K562 (cell line): Measurements from ENCODE around the gene ARHGAP33. TPM values are rescaled to one million over a fixed set of nuclear protein-coding genes. Genes with fewer than 3 reads are reported as not detected.

Experiments used
- BCOR ChIP-seq: fragments of 450-650 bp; IDR thresholded peaks from 2 replicates; pipeline ENCODE4 v1.6.1; 2016
- DACH1 ChIP-seq: fragments of 450-650 bp; IDR thresholded peaks from 2 replicates; pipeline ENCODE4 v1.6.1; 2018; ENCODE audit not compliant: partially characterized antibody
- FOXK2 ChIP-seq, 2 experiments: fragments of 450-650 bp; IDR thresholded peaks in 1 of 2; conservative IDR thresholded peaks in 1 of 2; 2 replicates each; pipeline ENCODE4 v1.6.1; 2016; ENCODE audit warnings: low read depth in 2 of 2, mild to moderate bottlenecking in 1 of 2
- FUS ChIP-seq: fragments of 200-400 bp; formaldehyde crosslinking; optimal IDR thresholded peaks from 2 replicates; pipeline ENCODE3; 2017; ENCODE audit warnings: low read depth, low read length
- KHSRP ChIP-seq: fragments of 450-650 bp; IDR thresholded peaks from 2 replicates; pipeline ENCODE4 v1.6.1; 2017
- MAFK ChIP-seq: IDR thresholded peaks from 2 replicates; pipeline ENCODE4 v1.6.1; 2011; ENCODE audit warnings: low read length, improper control_type of control experiment
- MAX ChIP-seq: sonication (generic); formaldehyde crosslinking; IDR thresholded peaks from 2 replicates; pipeline ENCODE4 v1.9.0; 2022; ENCODE audit warnings: mild to moderate bottlenecking, missing genetic modification reagents
- MCM7 ChIP-seq, 2 experiments: fragments of 450-650 bp; IDR thresholded peaks; 2 replicates each; pipeline ENCODE4 v1.6.1; 2016 to 2018
- MTF1 ChIP-seq: fragments of 250-450 bp; sonication (Bioruptor Pico); IDR thresholded peaks from 2 replicates; pipeline ENCODE4 v1.9.0; 2021; ENCODE audit warnings: moderate library complexity, mild to moderate bottlenecking, inconsistent platforms, borderline replicate concordance
- PRPF4 ChIP-seq: fragments of 200-400 bp; formaldehyde crosslinking; IDR thresholded peaks from one replicate; pipeline ENCODE4 v1.6.1; 2017; ENCODE audit warnings: low read length, low read depth, mild to moderate bottlenecking; ENCODE audit not compliant: insufficient read depth, poor library complexity, severe bottlenecking
- SLC30A9 ChIP-seq: fragments of 250-450 bp; sonication (Bioruptor Pico); IDR thresholded peaks from 2 replicates; pipeline ENCODE4 v1.8.0; 2022; ENCODE audit warnings: mild to moderate bottlenecking, moderate library complexity
- SMAD4 ChIP-seq: fragments of 250-450 bp; sonication (Bioruptor Pico); conservative IDR thresholded peaks from 2 replicates; pipeline ENCODE4 v1.8.0; 2021; ENCODE audit warnings: inconsistent platforms, mild to moderate bottlenecking, moderate library complexity
- TCF7L2 ChIP-seq: fragments of 150-350 bp; IDR thresholded peaks from 2 replicates; pipeline ENCODE4 v1.6.1; 2016; ENCODE audit warnings: low read depth, mild to moderate bottlenecking, low read length, moderate library complexity
- TRIM28 ChIP-seq: fragments of 450-650 bp; IDR thresholded peaks from 2 replicates; pipeline ENCODE4 v1.6.1; 2017
- ZC3H11A ChIP-seq: IDR thresholded peaks from 2 replicates; pipeline ENCODE4 v1.6.1; 2012; ENCODE audit warnings: low read depth, low read length, improper control_type of control experiment
- ZNF12 ChIP-seq: sonication (generic); formaldehyde crosslinking; IDR thresholded peaks from 2 replicates; pipeline ENCODE4 v1.4.0; 2020; ENCODE audit warnings: mild to moderate bottlenecking, missing genetic modification reagents
- ZNF239 ChIP-seq: fragments of 250-450 bp; sonication (Bioruptor Pico); IDR thresholded peaks from 2 replicates; pipeline ENCODE4 v1.4.0; 2020; ENCODE audit warnings: mild to moderate bottlenecking
- ZNF408 ChIP-seq: fragments of 250-450 bp; sonication (Bioruptor Pico); IDR thresholded peaks from 2 replicates; pipeline ENCODE4 v1.4.0; 2020; ENCODE audit warnings: low read depth, mild to moderate bottlenecking, moderate library complexity
- ZNF79 ChIP-seq: fragments of 250-450 bp; sonication (Bioruptor Pico); IDR thresholded peaks from 2 replicates; pipeline ENCODE4 v1.4.0; 2020; ENCODE audit warnings: low read depth, mild to moderate bottlenecking, moderate library complexity
- polyA plus RNA-seq, 8 experiments: library from polyadenylated mRNA; depleted of rRNA in 4 of 8; stranded (reverse) in 5 of 8; unstranded in 3 of 8; fragments of >200 nt; fragmentation: Nextera tagmentation in 2 of 8; fragmentation: Illumina TruSeq in 1 of 8; extraction: Ambion mirVana in 2 of 8; extraction: Trizol in 1 of 8; gene quantifications; 2 replicates each; pipeline versions ENCODE4 v1.2.1 to v1.2.3, GENCODE V29; 2011 to 2014; ENCODE audit warnings: inconsistent platforms in 1 of 8, missing spikeins in 1 of 8
- total RNA-seq, 7 experiments: library from RNA; depleted of rRNA in 6 of 7; stranded (reverse); fragments of >200 nt in 6 of 7; fragmentation: Illumina TruSeq in 2 of 7; extraction: Trizol in 2 of 7; gene quantifications; 2 replicates each; pipeline versions ENCODE4 v1.2.1 to v1.2.3, GENCODE V29; 2011 to 2021; ENCODE audit warnings: low replicate concordance in 1 of 7
- TF ChIP-seq, protein P1 (sequence below): IDR thresholded peaks from 2 replicates; pipeline ENCODE4 v1.6.1; 2014; ENCODE audit warnings: antibody characterized with exemption
- TF ChIP-seq, protein P2 (sequence below): fragments of 450-650 bp; IDR thresholded peaks from 2 replicates; pipeline ENCODE4 v1.6.1; 2016; ENCODE audit warnings: low read depth

ARHGAP33 gene
- total and polyA plus RNA-seq, 9 of the 15 experiments (the other 6 are each of a cell fraction or from before 2014, with no cell fraction given), result 0.06 to 26.6 (median 1.6) TPM; not detected in 1

DNA sequence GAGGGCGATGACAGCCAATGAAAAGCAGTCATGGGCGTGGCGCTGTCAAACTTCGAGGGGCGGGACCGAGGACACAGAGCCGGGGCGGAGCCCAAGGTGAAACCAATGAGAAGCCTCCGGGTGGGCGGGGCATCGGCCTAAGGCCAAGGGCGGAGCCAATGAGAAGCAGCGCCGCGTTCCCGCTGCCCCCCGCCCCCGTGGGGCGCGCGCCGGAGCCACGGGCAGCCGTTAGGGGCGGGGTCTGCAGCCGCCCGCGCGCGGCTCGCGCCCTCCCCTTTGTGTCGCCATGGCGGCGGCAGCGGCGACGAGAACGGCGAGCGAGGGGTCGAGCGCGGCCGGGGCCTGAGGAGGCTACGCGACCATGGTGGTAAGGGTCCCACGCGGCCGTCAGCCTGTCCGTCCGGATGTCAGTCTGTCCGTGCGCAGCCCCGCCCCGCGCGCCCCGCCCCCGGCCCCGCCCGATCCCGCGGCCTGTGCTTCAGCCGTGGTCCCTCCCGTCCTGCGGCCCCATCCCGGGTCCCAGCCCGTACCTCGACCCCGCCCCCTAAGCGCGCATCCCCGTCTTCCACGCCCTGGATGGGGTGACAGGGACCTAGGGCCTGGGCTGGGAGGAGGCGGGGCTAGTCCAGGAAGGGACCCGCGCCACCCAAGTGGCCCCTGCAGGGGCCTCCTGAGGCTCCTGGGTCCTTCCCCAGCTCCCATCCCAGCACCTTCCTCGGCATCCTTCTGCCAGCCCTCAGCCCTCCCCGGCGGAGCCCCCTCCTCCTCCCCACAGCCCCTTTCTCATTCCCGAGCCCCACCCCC is at the start of gene ARHGAP33 (continued):
- no peak for TF ChIP-seq MAFK
- TF ChIP-seq MTF1 (CRISPR knock-in tag), result no peak
- no peak for TF ChIP-seq ZNF79
- no peak for TF ChIP-seq ZC3H11A
- TF ChIP-seq SMAD4, result peak; percentile 42; the same call in 1 of the 2 replicates
- TF ChIP-seq TCF7L2, result no peak
- TF ChIP-seq TRIM28, result no peak
- TF ChIP-seq, protein P1, sequence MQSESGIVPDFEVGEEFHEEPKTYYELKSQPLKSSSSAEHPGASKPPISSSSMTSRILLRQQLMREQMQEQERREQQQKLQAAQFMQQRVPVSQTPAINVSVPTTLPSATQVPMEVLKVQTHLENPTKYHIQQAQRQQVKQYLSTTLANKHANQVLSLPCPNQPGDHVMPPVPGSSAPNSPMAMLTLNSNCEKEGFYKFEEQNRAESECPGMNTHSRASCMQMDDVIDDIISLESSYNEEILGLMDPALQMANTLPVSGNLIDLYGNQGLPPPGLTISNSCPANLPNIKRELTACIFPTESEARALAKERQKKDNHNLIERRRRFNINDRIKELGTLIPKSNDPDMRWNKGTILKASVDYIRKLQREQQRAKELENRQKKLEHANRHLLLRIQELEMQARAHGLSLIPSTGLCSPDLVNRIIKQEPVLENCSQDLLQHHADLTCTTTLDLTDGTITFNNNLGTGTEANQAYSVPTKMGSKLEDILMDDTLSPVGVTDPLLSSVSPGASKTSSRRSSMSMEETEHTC, result no peak
- no peak for TF ChIP-seq ZNF408
- no peak for TF ChIP-seq FUS
- TF ChIP-seq SLC30A9 (CRISPR knock-in tag), result no peak
- no peak for TF ChIP-seq ZNF12 (CRISPR knock-in tag)
- TF ChIP-seq ZNF239, result no peak
- no peak for TF ChIP-seq DACH1
- TF ChIP-seq PRPF4, result no peak
- TF ChIP-seq MAX (CRISPR knock-in tag), result peak; percentile 68
- TF ChIP-seq, protein P2, sequence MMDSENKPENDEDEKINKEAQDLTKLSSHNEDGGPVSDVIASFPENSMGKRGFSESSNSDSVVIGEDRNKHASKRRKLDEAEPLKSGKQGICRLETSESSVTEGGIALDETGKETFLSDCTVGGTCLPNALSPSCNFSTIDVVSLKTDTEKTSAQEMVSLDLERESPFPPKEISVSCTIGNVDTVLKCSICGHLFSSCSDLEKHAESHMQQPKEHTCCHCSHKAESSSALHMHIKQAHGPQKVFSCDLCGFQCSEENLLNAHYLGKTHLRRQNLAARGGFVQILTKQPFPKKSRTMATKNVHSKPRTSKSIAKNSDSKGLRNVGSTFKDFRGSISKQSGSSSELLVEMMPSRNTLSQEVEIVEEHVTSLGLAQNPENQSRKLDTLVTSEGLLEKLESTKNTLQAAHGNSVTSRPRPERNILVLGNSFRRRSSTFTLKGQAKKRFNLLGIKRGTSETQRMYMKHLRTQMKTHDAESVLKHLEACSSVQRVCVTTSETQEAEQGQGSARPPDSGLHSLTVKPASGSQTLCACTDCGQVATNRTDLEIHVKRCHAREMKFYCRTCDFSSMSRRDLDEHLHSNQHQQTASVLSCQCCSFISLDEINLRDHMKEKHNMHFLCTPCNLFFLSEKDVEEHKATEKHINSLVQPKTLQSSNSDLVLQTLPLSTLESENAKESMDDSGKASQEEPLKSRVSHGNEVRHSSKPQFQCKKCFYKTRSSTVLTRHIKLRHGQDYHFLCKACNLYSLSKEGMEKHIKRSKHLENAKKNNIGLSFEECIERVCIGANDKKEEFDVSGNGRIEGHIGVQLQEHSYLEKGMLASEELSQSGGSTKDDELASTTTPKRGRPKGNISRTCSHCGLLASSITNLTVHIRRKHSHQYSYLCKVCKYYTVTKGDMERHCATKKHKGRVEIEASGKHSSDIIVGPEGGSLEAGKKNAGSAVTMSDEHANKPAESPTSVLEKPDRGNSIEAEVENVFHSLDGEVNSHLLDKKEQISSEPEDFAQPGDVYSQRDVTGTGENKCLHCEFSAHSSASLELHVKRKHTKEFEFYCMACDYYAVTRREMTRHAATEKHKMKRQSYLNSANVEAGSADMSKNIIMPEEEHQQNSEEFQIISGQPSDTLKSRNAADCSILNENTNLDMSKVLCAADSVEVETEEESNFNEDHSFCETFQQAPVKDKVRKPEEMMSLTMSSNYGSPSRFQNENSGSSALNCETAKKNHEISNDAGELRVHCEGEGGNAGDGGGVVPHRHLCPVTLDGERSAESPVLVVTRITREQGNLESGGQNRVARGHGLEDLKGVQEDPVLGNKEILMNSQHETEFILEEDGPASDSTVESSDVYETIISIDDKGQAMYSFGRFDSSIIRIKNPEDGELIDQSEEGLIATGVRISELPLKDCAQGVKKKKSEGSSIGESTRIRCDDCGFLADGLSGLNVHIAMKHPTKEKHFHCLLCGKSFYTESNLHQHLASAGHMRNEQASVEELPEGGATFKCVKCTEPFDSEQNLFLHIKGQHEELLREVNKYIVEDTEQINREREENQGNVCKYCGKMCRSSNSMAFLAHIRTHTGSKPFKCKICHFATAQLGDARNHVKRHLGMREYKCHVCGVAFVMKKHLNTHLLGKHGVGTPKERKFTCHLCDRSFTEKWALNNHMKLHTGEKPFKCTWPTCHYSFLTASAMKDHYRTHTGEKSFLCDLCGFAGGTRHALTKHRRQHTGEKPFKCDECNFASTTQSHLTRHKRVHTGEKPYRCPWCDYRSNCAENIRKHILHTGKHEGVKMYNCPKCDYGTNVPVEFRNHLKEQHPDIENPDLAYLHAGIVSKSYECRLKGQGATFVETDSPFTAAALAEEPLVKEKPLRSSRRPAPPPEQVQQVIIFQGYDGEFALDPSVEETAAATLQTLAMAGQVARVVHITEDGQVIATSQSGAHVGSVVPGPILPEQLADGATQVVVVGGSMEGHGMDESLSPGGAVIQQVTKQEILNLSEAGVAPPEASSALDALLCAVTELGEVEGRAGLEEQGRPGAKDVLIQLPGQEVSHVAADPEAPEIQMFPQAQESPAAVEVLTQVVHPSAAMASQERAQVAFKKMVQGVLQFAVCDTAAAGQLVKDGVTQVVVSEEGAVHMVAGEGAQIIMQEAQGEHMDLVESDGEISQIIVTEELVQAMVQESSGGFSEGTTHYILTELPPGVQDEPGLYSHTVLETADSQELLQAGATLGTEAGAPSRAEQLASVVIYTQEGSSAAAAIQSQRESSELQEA, result no peak
- TF ChIP-seq KHSRP, result no peak
- no peak for TF ChIP-seq BCOR
- TF ChIP-seq MCM7 (IDR thresholded peaks at IDR 0.05), result no peak
- TF ChIP-seq FOXK2 (conservative IDR thresholded peaks at IDR 0.05 in 1 of 2, IDR thresholded peaks at IDR 0.05 in 1 of 2; ENCODE audit: low read depth in 2 of 2), result no peak
